A673 (cell line): ENCODE data around the gene CEP44. TPM values are rescaled to one million over a fixed set of nuclear protein-coding genes. Genes with fewer than 3 reads are reported as not detected.

Experiments used
- BruUV-seq: library from RNA; stranded (reverse); fragments of 400-500 nt; replicated peaks from 2 replicates; lab custom pipeline; 2021; lab: Mats Ljungman, UMichigan
- CTCF ChIA-PET: fragments of 300-600 bp; sonication (Branson Sonifier 250); formaldehyde crosslinking; loops from one replicate; lab custom pipeline; 2022; ENCODE audit warnings: antibody characterized with exemption; lab: Charles Lee
- POLR2A ChIA-PET: fragments of 300-600 bp; sonication (Branson Sonifier 250); formaldehyde crosslinking; loops from one replicate; lab custom pipeline; 2022; ENCODE audit warnings: antibody characterized with exemption; ENCODE audit not compliant: low non-redundant PET; lab: Charles Lee
- DNase-seq: peaks from one replicate; pipeline ENCODE4 v3.0.0-alpha.2; 2015; ENCODE audit warnings: low spot score
- H3K27ac ChIP-seq: fragments of 200-600 bp; sonication (generic); 2 replicates; pipeline ENCODE4 v1.5.1; 2016; ENCODE audit warnings: mixed run types, low read depth, mild to moderate bottlenecking, mixed read lengths, antibody characterized with exemption, low read length; ENCODE audit not compliant: poor library complexity, severe bottlenecking
- H3K27me3 ChIP-seq: fragments of 200-600 bp; sonication (generic); replicated peaks from 2 replicates; pipeline ENCODE4 v1.6.1; 2017; ENCODE audit warnings: mixed run types, low read depth, mild to moderate bottlenecking, mixed read lengths, antibody characterized with exemption, low read length; ENCODE audit not compliant: insufficient read depth, poor library complexity
- H3K36me3 ChIP-seq: fragments of 200-600 bp; sonication (generic); 2 replicates; pipeline ENCODE4 v1.6.1; 2016; ENCODE audit warnings: mixed run types, mild to moderate bottlenecking, mixed read lengths, antibody characterized with exemption, low read length; ENCODE audit not compliant: insufficient read depth, poor library complexity, severe bottlenecking
- H3K4me1 ChIP-seq: fragments of 200-600 bp; sonication (generic); 2 replicates; pipeline ENCODE4 v1.6.1; 2017; ENCODE audit warnings: mixed run types, mild to moderate bottlenecking, mixed read lengths, antibody characterized with exemption, low read length; ENCODE audit not compliant: insufficient read depth, poor library complexity, severe bottlenecking
- H3K4me3 ChIP-seq: fragments of 200-600 bp; sonication (generic); 2 replicates; pipeline ENCODE4 v1.5.1; 2016; ENCODE audit warnings: low read depth, mixed run types, mild to moderate bottlenecking, mixed read lengths, low read length; ENCODE audit not compliant: poor library complexity, severe bottlenecking
- H3K9me3 ChIP-seq: fragments of 200-600 bp; sonication (generic); 2 replicates; pipeline ENCODE4 v1.6.1; 2016; ENCODE audit warnings: mixed run types, low read depth, mild to moderate bottlenecking, mixed read lengths, antibody characterized with exemption, low read length; ENCODE audit not compliant: poor library complexity, severe bottlenecking
- CTCF ChIP-seq: fragments of 300-800, 200-600 bp; sonication (generic); conservative IDR thresholded peaks from 2 replicates; pipeline ENCODE4 v1.5.1; 2017; ENCODE audit warnings: low read depth, mild to moderate bottlenecking, antibody characterized with exemption, low read length, moderate library complexity, mixed read lengths
- EZH2 ChIP-seq: fragments of 200-600 bp; sonication (generic); IDR thresholded peaks from 2 replicates; pipeline ENCODE4 v1.6.1; 2017; ENCODE audit warnings: borderline replicate concordance, low read depth, mild to moderate bottlenecking, mixed read lengths, antibody characterized with exemption, low read length; ENCODE audit not compliant: poor library complexity, severe bottlenecking
- intact Hi-C: fragments of 100-400 bp; cut with micrococcal nuclease; formaldehyde crosslinking; loops from one replicate; pipeline ENCODE4 v1.10.0; 2022; ENCODE audit not compliant: unreplicated experiment
- total RNA-seq: library from RNA; stranded (reverse); gene quantifications from 2 replicates; pipeline ENCODE4 v1.2.3, GENCODE V29; 2021

Gene CEP44
- total RNA-seq, 1 experiment from 2014 or later = 22.3 TPM

- no peak for DNase-seq
- no peak overlapping the region for H3K4me3 ChIP-seq
- no peak for TF ChIP-seq CTCF
- no peak for TF ChIP-seq EZH2
- ChIA-PET POLR2A (no interaction called here), CTCF (no interaction called here)
- H3K9me3 ChIP-seq = no peaks in the 10 kb centered on the region
- no peak overlapping the region for H3K27ac ChIP-seq
- peaks cover 2% of the 10 kb centered on the region for H3K4me1 ChIP-seq
- no peaks in the 10 kb centered on the region for H3K36me3 ChIP-seq
- no TSS peak for BruUV-seq
- intact Hi-C loops = no loop called here
- H3K27me3 ChIP-seq = no peaks in the 10 kb centered on the region
Measured at GRCh38 chr4:174357321-174357720, 73.6 kb downstream of the CEP44 start.

GRCh38 chr4:174358410-174358809, 74.7 kb downstream of the CEP44 start:
- Histone ChIP-seq H3K27ac (no peak overlapping the region), H3K27me3 (no peaks in the 10 kb centered on the region), H3K4me1 (no peaks in the 10 kb centered on the region), H3K9me3 (no peaks in the 10 kb centered on the region), H3K36me3 (no peaks in the 10 kb centered on the region), H3K4me3 (no peak overlapping the region)
- TF ChIP-seq CTCF = no peak
- no peak for TF ChIP-seq EZH2
- intact Hi-C loops = no loop called here
- ChIA-PET CTCF (no interaction called here), POLR2A (no interaction called here)
- BruUV-seq = no TSS peak
- DNase-seq = no peak

GRCh38 chr4:174358829-174359228, 75.1 kb downstream of the CEP44 start:
- no peaks in the 10 kb centered on the region for H3K9me3 ChIP-seq
- H3K4me3 ChIP-seq = no peak overlapping the region
- intact Hi-C loops = no loop called here
- ChIA-PET CTCF (no interaction called here), POLR2A (no interaction called here)
- no peak overlapping the region for H3K27ac ChIP-seq
- H3K27me3 ChIP-seq = no peaks in the 10 kb centered on the region
- H3K4me1 ChIP-seq = no peaks in the 10 kb centered on the region
- no TSS peak for BruUV-seq
- TF ChIP-seq EZH2 = no peak
- no peak for TF ChIP-seq CTCF
- no peaks in the 10 kb centered on the region for H3K36me3 ChIP-seq
- no peak for DNase-seq
